Mesendoderm (in vitro differentiated cells): Measurements from ENCODE around the gene KRTAP19-8.

Experiments
- DNase-seq: peaks from one replicate; pipeline ENCODE4 v3.0.0; 2013
- H2AK5ac ChIP-seq: 2 replicates; pipeline ENCODE4 v1.6.1; 2013; ENCODE audit warnings: low read length, inconsistent platforms
- H2BK120ac ChIP-seq: 2 replicates; pipeline ENCODE4 v1.6.1; 2013; ENCODE audit warnings: low read depth, mild to moderate bottlenecking, low read length, moderate library complexity, mixed read lengths
- H2BK15ac ChIP-seq: replicated peaks from 2 replicates; pipeline ENCODE4 v1.6.1; 2013; ENCODE audit warnings: low read depth, mild to moderate bottlenecking, moderate library complexity
- H2BK5ac ChIP-seq: 2 replicates; pipeline ENCODE4 v1.6.1; 2013; ENCODE audit warnings: low read length, inconsistent platforms
- H3K18ac ChIP-seq: 2 replicates; pipeline ENCODE4 v1.6.1; 2013; ENCODE audit warnings: mild to moderate bottlenecking, low read length, mixed read lengths
- H3K23ac ChIP-seq: one replicate; pipeline ENCODE4 v1.6.1; 2013; ENCODE audit warnings: low read length
- H3K27ac ChIP-seq: 2 replicates; pipeline ENCODE4 v1.5.1; 2013; ENCODE audit warnings: low read depth, mild to moderate bottlenecking, inconsistent platforms, low read length, moderate library complexity
- H3K27me3 ChIP-seq: 2 replicates; pipeline ENCODE4 v1.6.1; 2013; ENCODE audit warnings: low read length, control low read depth, mild to moderate bottlenecking, inconsistent platforms; ENCODE audit not compliant: insufficient read depth, poor library complexity
- H3K36me3 ChIP-seq: 2 replicates; pipeline ENCODE4 v1.6.1; 2013; ENCODE audit warnings: low read length, inconsistent platforms; ENCODE audit not compliant: control insufficient read depth, insufficient read depth
- H3K4ac ChIP-seq: one replicate; pipeline ENCODE4 v1.6.1; 2013; ENCODE audit warnings: low read depth, mild to moderate bottlenecking, low read length, moderate library complexity
- H3K4me1 ChIP-seq: 2 replicates; pipeline ENCODE4 v1.6.1; 2013; ENCODE audit warnings: low read depth, low read length, inconsistent platforms; ENCODE audit not compliant: control insufficient read depth
- H3K4me2 ChIP-seq: 2 replicates; pipeline ENCODE4 v1.6.1; 2013; ENCODE audit warnings: low read length
- H3K4me3 ChIP-seq: 2 replicates; pipeline ENCODE4 v1.5.1; 2013; ENCODE audit warnings: mild to moderate bottlenecking, low read length
- H3K56ac ChIP-seq: one replicate; pipeline ENCODE4 v1.6.1; 2013; ENCODE audit warnings: low read length
- H3K79me1 ChIP-seq: 2 replicates; pipeline ENCODE4 v1.6.1; 2013; ENCODE audit warnings: low read length, inconsistent platforms
- H3K79me2 ChIP-seq: 2 replicates; pipeline ENCODE4 v1.6.1; 2013; ENCODE audit warnings: mild to moderate bottlenecking, low read length; ENCODE audit not compliant: control insufficient read depth, insufficient read depth
- H3K9ac ChIP-seq: 2 replicates; pipeline ENCODE4 v1.6.1; 2013; ENCODE audit warnings: low read length, inconsistent platforms
- H4K5ac ChIP-seq: one replicate; pipeline ENCODE4 v1.6.1; 2013; ENCODE audit warnings: low read length
- H4K8ac ChIP-seq: one replicate; pipeline ENCODE4 v1.6.1; 2013; ENCODE audit warnings: low read depth, mild to moderate bottlenecking, control low read depth, low read length, moderate library complexity
- WGBS: extraction: QIAGEN DNeasy Blood & Tissue Kit; methylation state at CpG from one replicate; pipeline ENCODE4 v1.1.7; 2013; ENCODE audit warnings: low lambda C conversion rate, missing lambda C conversion rate; ENCODE audit not compliant: insufficient coverage; ENCODE audit errors: extremely low coverage; 5-methylcytosine and 5-hydroxymethylcytosine counted together

Gene KRTAP19-8

GRCh38 chr21:31042080-31042464 is 3.8 kb upstream of the KRTAP19-8 start:
- Histone ChIP-seq H3K79me1 (no peaks in the 10 kb centered on the region), H3K56ac (no peak overlapping the region), H2AK5ac (no peak overlapping the region), H3K4me1 (no peaks in the 10 kb centered on the region), H3K27me3 (no peaks in the 10 kb centered on the region), H2BK15ac (no peak overlapping the region), H3K23ac (no peak overlapping the region), H3K79me2 (no peaks in the 10 kb centered on the region), H4K8ac (no peak overlapping the region), H2BK5ac (no peak overlapping the region), H3K4me2 (no peak overlapping the region), H3K4me3 (no peak overlapping the region), H3K18ac (no peak overlapping the region), H3K27ac (no peak overlapping the region), H3K9ac (no peak overlapping the region), H3K36me3 (no peaks in the 10 kb centered on the region), H3K4ac (no peak overlapping the region), H2BK120ac (no peak overlapping the region), H4K5ac (no peak overlapping the region)
- no peak for DNase-seq
- no CpG with 5 or more reads among the region's 1 CpG for WGBS

GRCh38 chr21:31041295-31042079 is 3.2 kb upstream of the KRTAP19-8 start:
- Histone ChIP-seq H4K5ac (no peak overlapping the region), H2BK120ac (no peak overlapping the region), H3K4me2 (no peak overlapping the region), H3K27me3 (no peaks in the 10 kb centered on the region), H3K4me3 (no peak overlapping the region), H2BK15ac (no peak overlapping the region), H3K79me1 (no peaks in the 10 kb centered on the region), H3K36me3 (no peaks in the 10 kb centered on the region), H3K18ac (no peak overlapping the region), H3K9ac (no peak overlapping the region), H2AK5ac (no peak overlapping the region), H3K79me2 (no peaks in the 10 kb centered on the region), H3K4ac (no peak overlapping the region), H2BK5ac (no peak overlapping the region), H4K8ac (no peak overlapping the region), H3K56ac (no peak overlapping the region), H3K4me1 (no peaks in the 10 kb centered on the region), H3K23ac (no peak overlapping the region), H3K27ac (no peak overlapping the region)
- WGBS, result no CpG with 5 or more reads among the region's 11 CpGs
- peak; percentile 24 for DNase-seq

GRCh38 chr21:31034378-31034777 is 3.9 kb downstream of the KRTAP19-8 start:
- no peak overlapping the region for H2BK5ac ChIP-seq

GRCh38 chr21:31030367-31031106 is 7.7 kb downstream of the KRTAP19-8 start:
- Histone ChIP-seq H3K4me2 (no peak overlapping the region), H3K56ac (no peak overlapping the region), H2BK120ac (no peak overlapping the region), H2BK15ac (no peak overlapping the region), H3K79me2 (no peaks in the 10 kb centered on the region), H3K36me3 (no peaks in the 10 kb centered on the region), H3K9ac (no peak overlapping the region), H3K4ac (no peak overlapping the region), H3K4me3 (no peak overlapping the region), H3K79me1 (no peaks in the 10 kb centered on the region), H3K27ac (no peak overlapping the region), H3K4me1 (no peaks in the 10 kb centered on the region), H2AK5ac (no peak overlapping the region), H3K18ac (no peak overlapping the region), H4K8ac (no peak overlapping the region), H2BK5ac (no peak overlapping the region), H3K23ac (no peak overlapping the region), H4K5ac (no peak overlapping the region), H3K27me3 (no peaks in the 10 kb centered on the region)
- no peak for DNase-seq
- no CpG with 5 or more reads among the region's 3 CpGs for WGBS

More at GRCh38 chr21:31034378-31034777, 3.9 kb downstream of the KRTAP19-8 start:
- Histone ChIP-seq H3K23ac (no peak overlapping the region), H4K5ac (no peak overlapping the region), H3K4ac (no peak overlapping the region), H3K18ac (no peak overlapping the region), H3K4me1 (no peaks in the 10 kb centered on the region), H2AK5ac (no peak overlapping the region), H3K79me2 (no peaks in the 10 kb centered on the region), H2BK120ac (no peak overlapping the region), H3K4me3 (no peak overlapping the region), H2BK15ac (no peak overlapping the region), H3K9ac (no peak overlapping the region), H3K4me2 (no peak overlapping the region), H3K56ac (no peak overlapping the region), H4K8ac (no peak overlapping the region), H3K79me1 (no peaks in the 10 kb centered on the region), H3K27me3 (no peaks in the 10 kb centered on the region), H3K36me3 (no peaks in the 10 kb centered on the region), H3K27ac (no peak overlapping the region)
- DNase-seq, result peak; percentile 13

- Histone ChIP-seq H4K8ac (no peak overlapping the region), H3K23ac (no peak overlapping the region), H3K27ac (no peak overlapping the region), H2BK15ac (no peak overlapping the region), H3K9ac (no peak overlapping the region), H3K36me3 (no peaks in the 10 kb centered on the region), H4K5ac (no peak overlapping the region), H3K79me1 (no peaks in the 10 kb centered on the region), H3K4me3 (no peak overlapping the region), H3K27me3 (no peaks in the 10 kb centered on the region), H2BK5ac (no peak overlapping the region), H2BK120ac (no peak overlapping the region), H3K56ac (no peak overlapping the region), H3K18ac (no peak overlapping the region), H2AK5ac (no peak overlapping the region), H3K4me2 (no peak overlapping the region), H3K4me1 (no peaks in the 10 kb centered on the region), H3K79me2 (no peaks in the 10 kb centered on the region), H3K4ac (no peak overlapping the region)
- DNase-seq, result no peak
- WGBS, result no CpG with 5 or more reads among the region's 3 CpGs
These were observed 14.6 kb downstream of the KRTAP19-8 start for GRCh38 chr21:31023680-31024079.
